Measurements from ENCODE around the gene AMBP.
"Not testable (repeated sequence)": the region's sequence is repeated elsewhere in the genome, so short reads cannot be mapped to it uniquely, and the experiment has no call there.

AMBP gene

GRCh38 chr9:114091711-114092110, 13.6 kb upstream of the AMBP start:
- no peak for DNase-seq (ENCODE audit: low read depth)

GRCh38 chr9:114090798-114091197, 12.7 kb upstream of the AMBP start:
- no peak for DNase-seq (ENCODE audit: low read depth)

- DNase-seq (ENCODE audit: low read depth), result no peak
These were observed 11.2 kb upstream of the AMBP start for GRCh38 chr9:114089206-114089840.

GRCh38 chr9:114088571-114089170, 10.6 kb upstream of the AMBP start:
- no peak for DNase-seq (ENCODE audit: low read depth)

- no peak for DNase-seq (ENCODE audit: low read depth)
These were observed 9.6 kb upstream of the AMBP start for GRCh38 chr9:114087721-114088120.

GRCh38 chr9:114086607-114087006, 8.5 kb upstream of the AMBP start:
- no peak for DNase-seq (ENCODE audit: low read depth)

- DNase-seq (ENCODE audit: low read depth), result no peak
These were observed 7.9 kb upstream of the AMBP start for GRCh38 chr9:114086009-114086408.

- DNase-seq (ENCODE audit: low read depth), result no peak
These were observed 7.3 kb upstream of the AMBP start for GRCh38 chr9:114085387-114085789.

- no peak for DNase-seq (ENCODE audit: low read depth)
These were observed 6.4 kb upstream of the AMBP start for GRCh38 chr9:114084282-114085073.

GRCh38 chr9:114083666-114084065, 5.6 kb upstream of the AMBP start:
- no peak for DNase-seq (ENCODE audit: low read depth)

- not testable (repeated sequence) for DNase-seq (ENCODE audit: low read depth)
These were observed 4.8 kb upstream of the AMBP start for GRCh38 chr9:114082763-114083412.

GRCh38 chr9:114082017-114082762, 4.1 kb upstream of the AMBP start:
- DNase-seq (ENCODE audit: low read depth), result peak; percentile 76

- DNase-seq (ENCODE audit: low read depth), result no peak
These were observed 3.4 kb upstream of the AMBP start for GRCh38 chr9:114081441-114082016.

GRCh38 chr9:114080773-114081440, 2.8 kb upstream of the AMBP start:
- no peak for DNase-seq (ENCODE audit: low read depth)

GRCh38 chr9:114080195-114080772, 2.2 kb upstream of the AMBP start:
- no peak for DNase-seq (ENCODE audit: low read depth)

- no peak for DNase-seq (ENCODE audit: low read depth)
These were observed 669 bp upstream of the AMBP start for GRCh38 chr9:114078781-114079156.

GRCh38 chr9:114077162-114077837, 800 bp downstream of the AMBP start:
- DNase-seq (ENCODE audit: low read depth), result no peak

GRCh38 chr9:114076237-114077161, 1.6 kb downstream of the AMBP start:
- no peak for DNase-seq (ENCODE audit: low read depth)

GRCh38 chr9:114075602-114076001, 2.5 kb downstream of the AMBP start:
- DNase-seq (ENCODE audit: low read depth), result no peak
